ENCODE data around the gene ARFGAP1. TPM values are rescaled to one million over a fixed set of nuclear protein-coding genes. Genes with fewer than 3 reads are reported as not detected.
"Not testable (repeated sequence)": the region's sequence is repeated elsewhere in the genome, so short reads cannot be mapped to it uniquely, and the experiment has no call there.

ARFGAP1 gene
- total and polyA plus RNA-seq, 2 of the 8 experiments (the other 6 are each of a cell fraction or from before 2014, with no cell fraction given): 93.7 to 100 TPM

DNA sequence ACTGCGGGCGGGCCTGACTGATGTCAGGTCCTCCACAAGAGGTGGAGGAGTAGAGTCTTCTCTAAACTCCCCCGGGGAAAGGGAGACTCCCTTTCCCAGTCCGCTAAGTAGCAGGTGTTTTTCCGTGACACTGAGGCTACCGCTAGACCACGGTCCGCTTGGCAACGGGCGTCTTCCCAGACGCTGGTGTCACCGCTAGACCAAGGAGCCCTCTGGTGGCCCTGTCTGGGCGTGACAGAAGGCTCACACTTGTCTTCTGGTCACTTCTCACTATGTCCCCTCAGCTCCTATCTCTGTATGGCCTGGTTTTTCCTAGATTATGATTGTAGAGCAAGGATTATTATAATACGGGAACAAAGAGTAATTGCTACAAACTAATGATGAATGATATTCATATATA lies 21.3 kb upstream of the ARFGAP1 start:
- H3K4me3 ChIP-seq (ENCODE audit: extremely low read depth in 1 of 4, insufficient read depth in 2 of 4, low read depth in 3 of 4, low read length in 4 of 4); H3K27ac ChIP-seq (ENCODE audit: low read depth, low read length); H4K91ac ChIP-seq (replicated peaks; ENCODE audit: insufficient read length, low read length); H3K4me2 ChIP-seq (ENCODE audit: insufficient read depth in 1 of 2, low read depth in 2 of 2, low read length in 2 of 2); H3K18ac ChIP-seq (ENCODE audit: extremely low read depth, low read length); H3K79me1 ChIP-seq (ENCODE audit: low read depth, low read length); H2BK5ac ChIP-seq (ENCODE audit: low read depth, low read length); FAIRE-seq; H3K36me3 ChIP-seq (ENCODE audit: control insufficient read depth in 2 of 4, insufficient read depth in 4 of 4, low read length in 3 of 4); H4K5ac ChIP-seq (ENCODE audit: insufficient read length, low read depth, low read length); H3K79me2 ChIP-seq (ENCODE audit: control insufficient read depth in 1 of 2, insufficient read depth in 2 of 2, low read length in 2 of 2); H3K56ac ChIP-seq (replicated peaks; ENCODE audit: insufficient read length, low read depth, low read length); H2AK5ac ChIP-seq (ENCODE audit: low read depth, low read length); H4K8ac ChIP-seq (ENCODE audit: extremely low read depth, insufficient read depth, low read length); H3K9me3 ChIP-seq (ENCODE audit: insufficient read depth in 2 of 2, low read depth in 1 of 2, low read length in 1 of 2); H2BK12ac ChIP-seq (ENCODE audit: low read depth, low read length); H2AFZ ChIP-seq (ENCODE audit: low read length); H2BK120ac ChIP-seq (replicated peaks; ENCODE audit: low read depth, low read length); H2BK15ac ChIP-seq (ENCODE audit: low read length); H2BK20ac ChIP-seq (ENCODE audit: low read length); H4K20me1 ChIP-seq (replicated peaks in 1 of 2; ENCODE audit: control insufficient read depth in 1 of 2, insufficient read depth in 2 of 2, low read length in 2 of 2); H3K23ac ChIP-seq (ENCODE audit: insufficient read length); H3K4ac ChIP-seq (replicated peaks; ENCODE audit: insufficient read length, low read depth, low read length); H3K9ac ChIP-seq (replicated peaks in 1 of 4; ENCODE audit: extremely low read depth in 1 of 4, low read depth in 3 of 4, low read length in 3 of 4); DNase-seq (ENCODE audit: low read depth in 1 of 2, low spot score in 2 of 2); H3K14ac ChIP-seq (ENCODE audit: insufficient read length): not testable (repeated sequence)
- Histone ChIP-seq H3K4me1 (replicated peaks in 1 of 4; ENCODE audit: control insufficient read depth in 3 of 4, insufficient read depth in 4 of 4, low read length in 3 of 4) (peaks cover 2 to 36% (median 26%) of the 10 kb centered on the region in 4 experiments), H3K23me2 (ENCODE audit: low read depth, low read length) (peaks cover 13% of the 10 kb centered on the region; the same call in 1 of the 2 replicates), H3K27me3 (replicated peaks in 1 of 4; ENCODE audit: control insufficient read depth in 3 of 4, extremely low read depth in 1 of 4, insufficient read depth in 3 of 4, low read length in 3 of 4) (peaks cover 4 to 44% (median 39%) of the 10 kb centered on the region in 4 experiments)
- CTCF ChIA-PET (ENCODE audit: partially characterized antibody): interaction anchor here (0.6 to 6.8 kb wide), 6 partner anchors 9 to 88 kb away, joined by 3 to 87 read pairs (median 12); partner anchors contain the start of gene BIRC7
- peak in 1 of 2 experiments; percentile 45; a peak in 2 of 4 replicates for TF ChIP-seq RAD21 (IDR thresholded peaks at IDR 0.05 in 1 of 2, conservative IDR thresholded peaks at IDR 0.05 in 1 of 2; ENCODE audit: low read depth in 2 of 2, low read length in 2 of 2)
- TF ChIP-seq, protein P1, sequence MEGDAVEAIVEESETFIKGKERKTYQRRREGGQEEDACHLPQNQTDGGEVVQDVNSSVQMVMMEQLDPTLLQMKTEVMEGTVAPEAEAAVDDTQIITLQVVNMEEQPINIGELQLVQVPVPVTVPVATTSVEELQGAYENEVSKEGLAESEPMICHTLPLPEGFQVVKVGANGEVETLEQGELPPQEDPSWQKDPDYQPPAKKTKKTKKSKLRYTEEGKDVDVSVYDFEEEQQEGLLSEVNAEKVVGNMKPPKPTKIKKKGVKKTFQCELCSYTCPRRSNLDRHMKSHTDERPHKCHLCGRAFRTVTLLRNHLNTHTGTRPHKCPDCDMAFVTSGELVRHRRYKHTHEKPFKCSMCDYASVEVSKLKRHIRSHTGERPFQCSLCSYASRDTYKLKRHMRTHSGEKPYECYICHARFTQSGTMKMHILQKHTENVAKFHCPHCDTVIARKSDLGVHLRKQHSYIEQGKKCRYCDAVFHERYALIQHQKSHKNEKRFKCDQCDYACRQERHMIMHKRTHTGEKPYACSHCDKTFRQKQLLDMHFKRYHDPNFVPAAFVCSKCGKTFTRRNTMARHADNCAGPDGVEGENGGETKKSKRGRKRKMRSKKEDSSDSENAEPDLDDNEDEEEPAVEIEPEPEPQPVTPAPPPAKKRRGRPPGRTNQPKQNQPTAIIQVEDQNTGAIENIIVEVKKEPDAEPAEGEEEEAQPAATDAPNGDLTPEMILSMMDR (IDR thresholded peaks at IDR 0.05; ENCODE audit: control extremely low read depth in 1 of 3, insufficient read depth in 1 of 3, low read depth in 1 of 3, low read length in 3 of 3): peak in 2 of 3 experiments; percentile 27 to 31; a peak in 2 of 4 replicates
- POLR2A ChIA-PET (ENCODE audit: partially characterized antibody): interaction anchor here (1.2 to 1.3 kb wide), 2 partner anchors 15 to 17 kb away, joined by 3 read pairs; no protein-coding TSS in a partner anchor
- 39% methylated on average over 12 of the region's 14 CpGs; no CpG with 5 or more reads in 1 of the 2 experiments for whole genome bisulfite sequencing, 2 experiments (ENCODE audit: extremely low coverage in 1 of 2, insufficient coverage in 1 of 2, insufficient read length in 1 of 2, insufficient replicate concordance in 2 of 2, low coverage in 1 of 2, low lambda C conversion rate in 2 of 2, missing lambda C conversion rate in 1 of 2)
